PC-9 (cell line): ENCODE results near the gene SOCS6. TPM values are rescaled to one million over a fixed set of nuclear protein-coding genes. Genes with fewer than 3 reads are reported as not detected.
A peak's percentile ranks its signal among the peaks of the same experiment; 100 is the strongest.
"Not testable (repeated sequence)": the region's sequence is repeated elsewhere in the genome, so short reads cannot be mapped to it uniquely, and the experiment has no call there.

Experiments
- BruUV-seq: library from RNA; stranded (reverse); fragments of 400-500 nt; replicated peaks from 2 replicates; lab custom pipeline; 2021; lab: Mats Ljungman, UMichigan
- CTCF ChIA-PET: fragments of 300-600 bp; sonication (Branson Sonifier 250); formaldehyde crosslinking; loops from one replicate; lab custom pipeline; 2022; ENCODE audit warnings: antibody characterized with exemption; lab: Charles Lee
- POLR2A ChIA-PET: fragments of 300-600 bp; sonication (Branson Sonifier 250); formaldehyde crosslinking; loops from one replicate; lab custom pipeline; 2022; ENCODE audit warnings: antibody characterized with exemption; ENCODE audit not compliant: unreplicated experiment; lab: Charles Lee
- DNase-seq, 2 experiments: peaks; one replicate each; pipeline versions ENCODE4 v3.0.0 to v3.0.0-alpha.2; 2015 to 2022; ENCODE audit warnings: mixed read lengths in 1 of 2
- H2AFZ ChIP-seq: fragments of 200-600 bp; sonication (generic); 2 replicates; pipeline ENCODE4 v1.8.1; 2017; ENCODE audit warnings: antibody characterized with exemption
- H3F3A ChIP-seq: fragments of 200-600 bp; sonication (generic); 2 replicates; pipeline ENCODE4 v1.8.1; 2017; ENCODE audit warnings: antibody characterized with exemption, mild to moderate bottlenecking, low read depth; ENCODE audit not compliant: insufficient read depth
- H3K27ac ChIP-seq: fragments of 200-600 bp; sonication (generic); 2 replicates; pipeline ENCODE4 v1.6.1; 2016; ENCODE audit warnings: mixed run types
- H3K27me3 ChIP-seq: fragments of 200-600 bp; sonication (generic); 2 replicates; pipeline ENCODE4 v1.6.1; 2016; ENCODE audit warnings: low read depth, mixed run types; ENCODE audit not compliant: insufficient read depth
- H3K36me3 ChIP-seq: fragments of 200-600 bp; sonication (generic); 2 replicates; pipeline ENCODE4 v1.6.1; 2016; ENCODE audit warnings: low read depth, mixed run types
- H3K4me1 ChIP-seq: fragments of 200-600 bp; sonication (generic); replicated peaks from 2 replicates; pipeline ENCODE4 v1.6.1; 2016; ENCODE audit warnings: mixed run types; ENCODE audit not compliant: insufficient read depth
- H3K4me2 ChIP-seq: fragments of 200-600 bp; sonication (generic); 2 replicates; pipeline ENCODE4 v1.6.1; 2017; ENCODE audit warnings: mixed run types
- H3K4me3 ChIP-seq: fragments of 200-600 bp; sonication (generic); 2 replicates; pipeline ENCODE4 v1.6.1; 2016; ENCODE audit warnings: mixed run types
- H3K79me2 ChIP-seq: fragments of 200-600 bp; sonication (generic); 2 replicates; pipeline ENCODE4 v1.6.1; 2017; ENCODE audit warnings: low read depth, mixed run types
- H3K9me2 ChIP-seq: fragments of 200-600 bp; sonication (generic); 2 replicates; pipeline ENCODE4 v1.8.1; 2017; ENCODE audit warnings: mild to moderate bottlenecking; ENCODE audit not compliant: insufficient read depth
- H3K9me3 ChIP-seq: fragments of 200-600 bp; sonication (generic); 2 replicates; pipeline ENCODE4 v1.8.1; 2016; ENCODE audit warnings: low read depth; ENCODE audit not compliant: insufficient read depth
- H4K20me1 ChIP-seq: fragments of 200-600 bp; sonication (generic); 2 replicates; pipeline ENCODE4 v1.8.1; 2017; ENCODE audit not compliant: insufficient read depth
- EZH2 ChIP-seq: fragments of 200-600 bp; sonication (generic); IDR thresholded peaks from 2 replicates; pipeline ENCODE4 v1.8.0; 2017; ENCODE audit warnings: antibody characterized with exemption, low read depth
- intact Hi-C: fragments of 100-400 bp; cut with micrococcal nuclease; formaldehyde crosslinking; loops from one replicate; pipeline ENCODE4 v1.10.0; 2022; ENCODE audit not compliant: unreplicated experiment
- total RNA-seq: library from RNA; stranded (reverse); gene quantifications from 2 replicates; pipeline ENCODE4 v1.2.3, GENCODE V29; 2021
- TF ChIP-seq, protein P1 (sequence below): fragments of 200-600 bp; sonication (generic); conservative IDR thresholded peaks from 2 replicates; pipeline ENCODE4 v1.6.1; 2017; ENCODE audit warnings: mixed run types, antibody characterized with exemption, mild to moderate bottlenecking, moderate library complexity

SOCS6 gene
- total RNA-seq, 1 experiment from 2014 or later: 21.0 TPM

DNA sequence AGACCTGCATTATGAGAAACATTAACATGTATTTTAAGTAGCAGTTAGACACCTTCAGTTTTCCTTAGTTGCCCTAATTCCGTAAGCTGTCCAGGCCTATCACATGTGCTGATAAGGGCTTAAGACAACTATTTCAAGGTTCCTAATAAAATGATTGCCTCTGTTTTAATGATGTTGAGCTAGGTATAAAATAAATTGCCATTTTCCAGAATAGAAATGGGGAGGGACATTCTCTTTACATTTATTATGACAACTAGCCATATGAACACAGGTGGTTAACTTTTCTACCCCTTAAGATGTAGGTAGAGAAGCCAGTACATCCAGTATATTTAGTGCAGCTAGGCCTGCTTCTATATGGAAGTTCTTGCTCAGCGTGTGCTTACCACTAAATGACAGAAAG lies 65.9 kb downstream of the SOCS6 start:
- no peaks in the 10 kb centered on the region for H3K9me2 ChIP-seq
- peaks cover 30% of the 10 kb centered on the region for H3K36me3 ChIP-seq
- peaks cover 44% of the 10 kb centered on the region for H3F3A ChIP-seq
- no peak for DNase-seq
- ChIA-PET CTCF (no interaction called here), POLR2A (no interaction called here)
- no peak overlapping the region for H3K4me3 ChIP-seq
- BruUV-seq: no TSS peak
- H3K4me2 ChIP-seq: no peak overlapping the region
- H3K27ac ChIP-seq: no peak overlapping the region
- no peak overlapping the region for H2AFZ ChIP-seq
- no peaks in the 10 kb centered on the region for H3K79me2 ChIP-seq
- H3K4me1 ChIP-seq: peaks cover 43% of the 10 kb centered on the region
- intact Hi-C loops: no loop called here
- H3K27me3 ChIP-seq: no peaks in the 10 kb centered on the region
- H4K20me1 ChIP-seq: no peaks in the 10 kb centered on the region
- TF ChIP-seq, protein P1, sequence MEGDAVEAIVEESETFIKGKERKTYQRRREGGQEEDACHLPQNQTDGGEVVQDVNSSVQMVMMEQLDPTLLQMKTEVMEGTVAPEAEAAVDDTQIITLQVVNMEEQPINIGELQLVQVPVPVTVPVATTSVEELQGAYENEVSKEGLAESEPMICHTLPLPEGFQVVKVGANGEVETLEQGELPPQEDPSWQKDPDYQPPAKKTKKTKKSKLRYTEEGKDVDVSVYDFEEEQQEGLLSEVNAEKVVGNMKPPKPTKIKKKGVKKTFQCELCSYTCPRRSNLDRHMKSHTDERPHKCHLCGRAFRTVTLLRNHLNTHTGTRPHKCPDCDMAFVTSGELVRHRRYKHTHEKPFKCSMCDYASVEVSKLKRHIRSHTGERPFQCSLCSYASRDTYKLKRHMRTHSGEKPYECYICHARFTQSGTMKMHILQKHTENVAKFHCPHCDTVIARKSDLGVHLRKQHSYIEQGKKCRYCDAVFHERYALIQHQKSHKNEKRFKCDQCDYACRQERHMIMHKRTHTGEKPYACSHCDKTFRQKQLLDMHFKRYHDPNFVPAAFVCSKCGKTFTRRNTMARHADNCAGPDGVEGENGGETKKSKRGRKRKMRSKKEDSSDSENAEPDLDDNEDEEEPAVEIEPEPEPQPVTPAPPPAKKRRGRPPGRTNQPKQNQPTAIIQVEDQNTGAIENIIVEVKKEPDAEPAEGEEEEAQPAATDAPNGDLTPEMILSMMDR: no peak
- TF ChIP-seq EZH2: no peak
- peaks cover 32% of the 10 kb centered on the region for H3K9me3 ChIP-seq

DNA sequence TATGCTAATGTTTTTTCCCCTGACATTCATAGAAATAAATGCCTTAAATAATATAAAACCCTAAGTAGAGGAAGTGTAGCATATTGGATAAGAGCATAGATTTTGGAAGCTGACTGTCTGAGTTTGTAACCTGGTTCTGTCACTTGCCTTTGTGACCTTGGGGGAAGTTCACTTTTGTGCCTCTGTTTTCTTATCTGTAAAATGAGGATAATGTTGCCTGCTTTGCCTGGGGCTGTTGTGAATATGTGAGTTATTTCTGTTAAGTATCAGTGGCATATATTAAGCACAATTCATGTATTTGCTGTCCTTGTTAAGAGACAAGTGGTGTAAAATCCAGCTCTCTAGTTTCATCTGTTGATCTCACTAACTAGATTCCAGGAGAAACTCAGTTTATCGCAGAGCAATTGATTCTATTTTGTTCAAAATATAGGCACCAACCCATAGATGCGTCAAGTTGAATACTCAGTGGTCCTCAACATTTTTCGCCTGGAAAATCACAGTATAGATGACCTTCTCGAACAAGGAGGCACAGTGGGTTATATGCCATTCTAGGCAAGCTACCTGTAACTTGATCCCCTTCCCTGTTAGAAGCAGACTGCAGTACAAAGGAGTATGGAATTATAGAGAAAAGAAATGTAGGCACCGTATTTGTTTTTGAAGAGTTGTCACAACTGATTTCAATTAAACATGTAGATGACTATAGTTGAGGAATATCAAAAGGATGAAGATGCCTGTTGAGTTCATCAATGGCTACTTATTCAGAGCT lies 67.0 kb downstream of the SOCS6 start:
- intact Hi-C loops: loop anchor here (2.0 kb wide), 1 partner anchor 19 kb away; no protein-coding TSS in a partner anchor
- Histone ChIP-seq H3F3A (peaks cover 46% of the 10 kb centered on the region), H3K9me2 (no peaks in the 10 kb centered on the region), H3K4me3 (no peak overlapping the region), H3K27ac (peak overlapping the region; percentile 94), H3K79me2 (no peaks in the 10 kb centered on the region), H2AFZ (no peak overlapping the region), H3K9me3 (peaks cover 32% of the 10 kb centered on the region), H3K4me2 (0 out of 2 replicates have a peak overlapping the region, but pooled peaks have one; percentile 7), H3K4me1 (peaks cover 43% of the 10 kb centered on the region), H3K36me3 (peaks cover 29% of the 10 kb centered on the region), H3K27me3 (no peaks in the 10 kb centered on the region), H4K20me1 (no peaks in the 10 kb centered on the region)
- TF ChIP-seq EZH2: no peak
- TF ChIP-seq, protein P1: no peak
- ChIA-PET CTCF (no interaction called here), POLR2A (no interaction called here)
- no TSS peak for BruUV-seq
- DNase-seq: no peak

DNA sequence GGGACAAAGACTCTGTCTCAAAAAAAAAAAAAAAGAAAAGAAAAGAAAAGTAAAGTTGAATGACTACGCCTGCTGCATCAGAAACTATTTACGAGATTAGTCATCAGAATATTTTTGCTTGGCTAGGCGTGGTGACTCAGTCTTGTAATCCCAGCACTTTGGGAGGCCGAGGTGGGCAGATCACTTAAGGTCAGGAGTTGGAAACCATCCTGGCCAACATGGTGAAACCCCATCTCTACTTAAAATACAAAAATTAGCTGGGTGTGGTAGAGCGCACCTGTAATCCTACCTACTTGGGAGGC lies 69.2 kb downstream of the SOCS6 start:
- intact Hi-C loops: loop anchor here (1.0 kb wide), 1 partner anchor 64 kb away; no protein-coding TSS in a partner anchor
- Histone ChIP-seq H3K4me2 (peak overlapping the region; percentile 64), H3K36me3 (peaks cover 16% of the 10 kb centered on the region; the same call in 1 of the 2 replicates), H3F3A (peaks cover 46% of the 10 kb centered on the region), H3K9me3 (peaks cover 26% of the 10 kb centered on the region), H3K4me1 (peaks cover 43% of the 10 kb centered on the region), H3K27ac (peak overlapping the region; percentile 94)
- H3K27me3 ChIP-seq, H4K20me1 ChIP-seq, H2AFZ ChIP-seq, H3K79me2 ChIP-seq, H3K4me3 ChIP-seq, H3K9me2 ChIP-seq, CTCF ChIA-PET, BruUV-seq: not testable (repeated sequence)
- POLR2A ChIA-PET: interaction anchor here (0.7 kb wide), 2 partner anchors 72 to 148 kb away, joined by 6 to 8 read pairs; no protein-coding TSS in a partner anchor
- peak; percentile 46 to 93 for DNase-seq
